ENCODE measurements around the gene ARCN1.
"Not testable (repeated sequence)": the region's sequence is repeated elsewhere in the genome, so short reads cannot be mapped to it uniquely, and the experiment has no call there.

ARCN1 gene

GRCh38 chr11:118596224-118597146 is 24.3 kb downstream of the ARCN1 start:
- no peak for TF ChIP-seq CTCF (conservative IDR thresholded peaks at IDR 0.05; ENCODE audit: low read depth, low read length)
- peaks cover 19% of the 10 kb centered on the region for H3K4me1 ChIP-seq (ENCODE audit: low read depth, poor library complexity, severe bottlenecking)

GRCh38 chr11:118597556-118597955 is 25.3 kb downstream of the ARCN1 start:
- no peak overlapping the region for H3K4me2 ChIP-seq
- no peaks in the 10 kb centered on the region for H3K79me2 ChIP-seq (ENCODE audit: insufficient read depth, low read depth)
- TF ChIP-seq CTCF (conservative IDR thresholded peaks at IDR 0.05; ENCODE audit: low read depth, low read length) = no peak
- no peaks in the 10 kb centered on the region for H4K20me1 ChIP-seq (ENCODE audit: insufficient read depth)
- no peak overlapping the region for H3K27ac ChIP-seq
- peaks cover 19% of the 10 kb centered on the region for H3K4me1 ChIP-seq (ENCODE audit: low read depth, poor library complexity, severe bottlenecking)
- H2AFZ ChIP-seq (ENCODE audit: low read depth) = no peak overlapping the region
- H3K36me3 ChIP-seq (ENCODE audit: insufficient read depth) = no peaks in the 10 kb centered on the region
- H3K9ac ChIP-seq = no peak overlapping the region
- H3K4me3 ChIP-seq (IDR thresholded peaks at IDR 0.05; ENCODE audit: insufficient read depth, low read depth, low read length) = no peak overlapping the region
- H3K27me3 ChIP-seq (ENCODE audit: insufficient read depth, low read depth) = no peaks in the 10 kb centered on the region

More at GRCh38 chr11:118596224-118597146, 24.3 kb downstream of the ARCN1 start:
- Histone ChIP-seq H3K36me3 (ENCODE audit: insufficient read depth) (no peaks in the 10 kb centered on the region), H3K4me2 (no peak overlapping the region), H3K4me3 (IDR thresholded peaks at IDR 0.05; ENCODE audit: insufficient read depth, low read depth, low read length) (no peak overlapping the region), H4K20me1 (ENCODE audit: insufficient read depth) (no peaks in the 10 kb centered on the region), H3K79me2 (ENCODE audit: insufficient read depth, low read depth) (no peaks in the 10 kb centered on the region), H2AFZ (ENCODE audit: low read depth) (no peak overlapping the region), H3K9ac (no peak overlapping the region), H3K27ac (no peak overlapping the region), H3K27me3 (ENCODE audit: insufficient read depth, low read depth) (no peaks in the 10 kb centered on the region)

DNA sequence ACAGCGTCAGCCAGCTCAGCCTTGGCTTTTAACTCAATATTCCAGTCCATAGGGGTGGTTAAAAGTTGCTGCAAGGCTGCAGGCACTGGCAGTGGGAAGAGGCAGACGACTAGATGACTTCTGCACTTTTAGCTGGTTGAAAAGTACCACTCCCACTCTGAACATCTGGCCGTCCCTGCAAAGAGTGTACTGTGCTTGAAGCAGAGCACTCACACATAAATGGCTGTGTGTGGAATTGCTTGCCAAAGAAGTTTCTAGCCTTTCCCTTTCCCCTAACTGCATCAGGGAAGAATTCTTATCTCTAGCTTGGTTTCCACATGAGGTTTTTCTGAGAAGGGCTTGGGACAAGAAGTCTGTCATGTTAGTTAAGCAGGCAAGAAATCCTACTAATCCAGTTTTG is 30.1 kb downstream of the ARCN1 start:
- Histone ChIP-seq H3K4me3 (IDR thresholded peaks at IDR 0.05; ENCODE audit: insufficient read depth, low read depth, low read length) (no peak overlapping the region), H3K27ac (no peak overlapping the region), H3K9ac (no peak overlapping the region), H3K79me2 (ENCODE audit: insufficient read depth, low read depth) (no peaks in the 10 kb centered on the region), H3K4me2 (no peak overlapping the region), H3K36me3 (ENCODE audit: insufficient read depth) (no peaks in the 10 kb centered on the region), H2AFZ (ENCODE audit: low read depth) (no peak overlapping the region), H3K4me1 (ENCODE audit: low read depth, poor library complexity, severe bottlenecking) (no peaks in the 10 kb centered on the region), H4K20me1 (ENCODE audit: insufficient read depth) (no peaks in the 10 kb centered on the region), H3K27me3 (ENCODE audit: insufficient read depth, low read depth) (no peaks in the 10 kb centered on the region)
- no peak for TF ChIP-seq CTCF (conservative IDR thresholded peaks at IDR 0.05; ENCODE audit: low read depth, low read length)

DNA sequence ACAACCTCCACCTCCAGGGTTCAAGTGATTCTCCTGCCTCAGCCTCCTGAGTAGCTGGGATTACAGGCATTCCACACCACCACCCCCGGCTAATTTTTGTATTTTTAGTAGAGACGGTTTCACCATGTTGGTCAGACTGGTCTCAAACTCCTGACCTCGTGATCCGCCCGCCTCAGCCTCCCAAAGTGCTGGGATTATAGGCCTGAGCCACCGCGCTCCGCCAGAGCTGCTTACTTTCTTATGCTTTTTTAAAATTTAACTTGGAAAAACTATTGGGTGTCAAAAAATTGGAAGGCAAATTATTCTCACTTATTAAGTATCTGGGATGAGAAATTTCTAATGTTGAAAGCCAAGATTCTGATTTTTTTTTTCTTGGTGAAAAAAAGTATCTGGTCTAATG is 31.5 kb downstream of the ARCN1 start:
- not testable (repeated sequence) for H3K79me2 ChIP-seq (ENCODE audit: insufficient read depth, low read depth); H3K4me1 ChIP-seq (ENCODE audit: low read depth, poor library complexity, severe bottlenecking); H4K20me1 ChIP-seq (ENCODE audit: insufficient read depth); H3K9ac ChIP-seq; H2AFZ ChIP-seq (ENCODE audit: low read depth); H3K27ac ChIP-seq; H3K4me2 ChIP-seq; H3K27me3 ChIP-seq (ENCODE audit: insufficient read depth, low read depth); H3K4me3 ChIP-seq (IDR thresholded peaks at IDR 0.05; ENCODE audit: insufficient read depth, low read depth, low read length); H3K36me3 ChIP-seq (ENCODE audit: insufficient read depth)

DNA sequence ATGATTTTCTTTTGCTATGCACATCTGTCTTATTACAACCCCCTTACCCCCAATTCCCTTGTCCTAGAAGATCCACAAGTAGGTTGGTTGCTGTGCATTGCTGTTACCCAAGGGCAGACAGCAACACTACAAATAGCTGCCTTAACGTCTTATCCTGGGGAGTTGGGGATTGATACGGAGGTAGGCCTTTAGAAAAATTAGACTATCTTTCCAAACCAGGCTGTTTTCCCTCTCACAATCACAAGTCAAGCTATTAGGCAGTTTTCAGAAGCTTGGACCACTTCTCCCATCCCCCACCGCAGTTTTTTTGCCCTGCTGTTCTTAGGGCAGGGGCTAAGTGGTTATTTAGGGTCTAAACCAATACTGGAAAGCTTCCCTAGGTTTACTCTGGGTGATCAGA is 32.4 kb downstream of the ARCN1 start:
- Histone ChIP-seq H3K4me2 (no peak overlapping the region), H3K79me2 (ENCODE audit: insufficient read depth, low read depth) (no peaks in the 10 kb centered on the region), H3K27ac (no peak overlapping the region), H3K27me3 (ENCODE audit: insufficient read depth, low read depth) (no peaks in the 10 kb centered on the region; the same call in 1 of the 2 replicates), H3K9ac (no peak overlapping the region), H3K4me1 (ENCODE audit: low read depth, poor library complexity, severe bottlenecking) (no peaks in the 10 kb centered on the region), H3K4me3 (IDR thresholded peaks at IDR 0.05; ENCODE audit: insufficient read depth, low read depth, low read length) (no peak overlapping the region), H4K20me1 (ENCODE audit: insufficient read depth) (no peaks in the 10 kb centered on the region), H3K36me3 (ENCODE audit: insufficient read depth) (no peaks in the 10 kb centered on the region), H2AFZ (ENCODE audit: low read depth) (no peak overlapping the region)
- TF ChIP-seq CTCF (conservative IDR thresholded peaks at IDR 0.05; ENCODE audit: low read depth, low read length) = no peak

Data from KMS-11 (cell line).